ENCODE measurements around the gene SYNE1. TPM values are rescaled to one million over a fixed set of nuclear protein-coding genes. Genes with fewer than 3 reads are reported as not detected.

SYNE1 gene
- total and polyA plus RNA-seq, 2 of the 8 experiments (the other 6 are each of a cell fraction or from before 2014, with no cell fraction given) = 2.8 to 5.5 TPM

DNA sequence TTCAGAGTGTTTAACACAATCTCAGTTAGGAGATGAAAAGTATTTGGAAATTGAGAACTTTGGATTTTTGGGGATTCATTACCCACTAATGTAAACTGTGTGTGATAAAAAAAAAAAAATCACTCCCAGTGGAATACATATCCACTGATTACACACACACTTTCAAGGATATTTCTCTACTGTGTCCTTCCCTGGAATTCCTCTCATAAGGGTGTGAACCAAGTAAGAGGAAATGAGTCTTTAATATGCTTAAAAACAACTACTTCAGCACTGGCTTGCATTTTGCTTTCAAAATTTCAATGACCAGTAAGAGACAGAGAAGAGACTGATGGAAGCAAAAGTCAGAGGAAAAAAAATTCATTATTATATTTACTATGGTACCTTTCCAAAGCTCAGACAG lies 36.1 kb upstream of the SYNE1 start (continued):
- TF ChIP-seq, protein P1, sequence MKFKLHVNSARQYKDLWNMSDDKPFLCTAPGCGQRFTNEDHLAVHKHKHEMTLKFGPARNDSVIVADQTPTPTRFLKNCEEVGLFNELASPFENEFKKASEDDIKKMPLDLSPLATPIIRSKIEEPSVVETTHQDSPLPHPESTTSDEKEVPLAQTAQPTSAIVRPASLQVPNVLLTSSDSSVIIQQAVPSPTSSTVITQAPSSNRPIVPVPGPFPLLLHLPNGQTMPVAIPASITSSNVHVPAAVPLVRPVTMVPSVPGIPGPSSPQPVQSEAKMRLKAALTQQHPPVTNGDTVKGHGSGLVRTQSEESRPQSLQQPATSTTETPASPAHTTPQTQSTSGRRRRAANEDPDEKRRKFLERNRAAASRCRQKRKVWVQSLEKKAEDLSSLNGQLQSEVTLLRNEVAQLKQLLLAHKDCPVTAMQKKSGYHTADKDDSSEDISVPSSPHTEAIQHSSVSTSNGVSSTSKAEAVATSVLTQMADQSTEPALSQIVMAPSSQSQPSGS (IDR thresholded peaks at IDR 0.05; ENCODE audit: low read length) = no peak
- TF ChIP-seq SIN3A (conservative IDR thresholded peaks at IDR 0.05 in 1 of 2, IDR thresholded peaks at IDR 0.05 in 1 of 2; ENCODE audit: low read depth in 1 of 2, low read length in 2 of 2) = no peak
- TF ChIP-seq SRF (IDR thresholded peaks at IDR 0.05; ENCODE audit: low read depth, low read length) = no peak
- TF ChIP-seq CHD1 (IDR thresholded peaks at IDR 0.05; ENCODE audit: low read depth, low read length) = no peak
- no peak for TF ChIP-seq KDM5A (IDR thresholded peaks at IDR 0.05; ENCODE audit: low read length)

Data from H1 (cell line).